Hepatic stellate cell (primary cell): Measurements from ENCODE around the gene DHX40.
"Not testable (repeated sequence)": the region's sequence is repeated elsewhere in the genome, so short reads cannot be mapped to it uniquely, and the experiment has no call there.

Source experiments
- DNase-seq: peaks from one replicate; pipeline ENCODE4 v3.0.0; 2011; ENCODE audit warnings: low spot score

DHX40 gene

GRCh38 chr17:59558953-59559352, 6.5 kb upstream of the DHX40 start:
- peak; percentile 17 for DNase-seq

GRCh38 chr17:59561042-59561441, 4.4 kb upstream of the DHX40 start:
- DNase-seq = peak; percentile 27

- peak; percentile 85 for DNase-seq
These were observed 532 bp downstream of the DHX40 start for GRCh38 chr17:59565959-59566324.

GRCh38 chr17:59569151-59569550, 3.7 kb downstream of the DHX40 start:
- DNase-seq = not testable (repeated sequence)

- DNase-seq = no peak
These were observed 7.0 kb downstream of the DHX40 start for GRCh38 chr17:59572301-59572924.

GRCh38 chr17:59584168-59584567, 18.8 kb downstream of the DHX40 start:
- DNase-seq = not testable (repeated sequence)

GRCh38 chr17:59600169-59600568, 34.8 kb downstream of the DHX40 start:
- no peak for DNase-seq

GRCh38 chr17:59601130-59601529, 35.7 kb downstream of the DHX40 start:
- DNase-seq = no peak

GRCh38 chr17:59607061-59607460, 41.7 kb downstream of the DHX40 start:
- no peak for DNase-seq

GRCh38 chr17:59607817-59608403, 42.5 kb downstream of the DHX40 start:
- DNase-seq = no peak

GRCh38 chr17:59611503-59611902, 46.1 kb downstream of the DHX40 start:
- no peak for DNase-seq

- no peak for DNase-seq
These were observed 51.0 kb downstream of the DHX40 start for GRCh38 chr17:59616253-59616920.

- DNase-seq = no peak
These were observed 51.8 kb downstream of the DHX40 start for GRCh38 chr17:59617156-59617732.

GRCh38 chr17:59619035-59619297, 53.6 kb downstream of the DHX40 start:
- no peak for DNase-seq

- peak; percentile 89 for DNase-seq
These were observed 54.1 kb downstream of the DHX40 start, which contains the start of gene CLTC for GRCh38 chr17:59619298-59620063. Gene CLTC (plus strand): TSS chr17:59619895. CDS start chr17:59620132, 237 bp downstream.

GRCh38 chr17:59620064-59620359, 54.6 kb downstream of the DHX40 start:
- no peak for DNase-seq

GRCh38 chr17:59620518-59621259, 55.3 kb downstream of the DHX40 start:
- peak; percentile 42 for DNase-seq

- DNase-seq = no peak
These were observed 56.4 kb downstream of the DHX40 start for GRCh38 chr17:59621771-59622170.

GRCh38 chr17:59623151-59623550, 57.7 kb downstream of the DHX40 start:
- no peak for DNase-seq

- no peak for DNase-seq
These were observed 61.3 kb downstream of the DHX40 start for GRCh38 chr17:59626756-59627155.

GRCh38 chr17:59627274-59627673, 61.9 kb downstream of the DHX40 start:
- no peak for DNase-seq

GRCh38 chr17:59627770-59628171, 62.4 kb downstream of the DHX40 start:
- DNase-seq = no peak
